Thyroid gland (tissue), 4 donors: ENCODE measurements around the gene HPD. TPM values are rescaled to one million over a fixed set of nuclear protein-coding genes. Genes with fewer than 3 reads are reported as not detected.

ENCODE experiments used
- DNase-seq, 2 donors: peaks; one replicate each; pipeline ENCODE4 v3.0.0-alpha.2; 2019
- H3K27ac ChIP-seq, 3 donors: fragments of 200-600 bp; sonication (generic); 1 replicate in 2 of 3; 2 replicates in 1 of 3; pipeline ENCODE4 v1.5.1; 2016 to 2019; ENCODE audit warnings: mild to moderate bottlenecking in 1 of 3, moderate library complexity in 1 of 3
- H3K27me3 ChIP-seq: fragments of 200-600 bp; sonication (generic); one replicate; pipeline ENCODE4 v1.5.1; 2019
- H3K36me3 ChIP-seq, 2 donors: fragments of 200-600 bp; sonication (generic); one replicate each; pipeline ENCODE4 v1.5.1; 2016 to 2019
- H3K4me1 ChIP-seq, 2 donors: fragments of 200-600 bp; sonication (generic); one replicate each; pipeline ENCODE4 v1.5.1; 2017 to 2019
- H3K4me3 ChIP-seq, 3 donors: fragments of 200-600 bp; sonication (generic); replicated peaks in 1 of 3; 1 replicate in 2 of 3; 2 replicates in 1 of 3; pipeline ENCODE4 v1.5.1; 2016; ENCODE audit warnings: mild to moderate bottlenecking in 1 of 3
- H3K9me3 ChIP-seq: fragments of 200-600 bp; sonication (generic); one replicate; pipeline ENCODE4 v1.5.1; 2017
- POLR2A ChIP-seq, 2 donors: fragments of 450-650 bp; IDR thresholded peaks; one replicate each; pipeline ENCODE4 v1.6.1; 2017; ENCODE audit warnings: antibody characterized with exemption in 2 of 2, mild to moderate bottlenecking in 2 of 2, moderate library complexity in 1 of 2
- whole genome bisulfite sequencing, 2 donors: methylation state at CpG; one replicate each; pipeline ENCODE4 v1.1.5; 2017; 5-methylcytosine and 5-hydroxymethylcytosine counted together
- intact Hi-C: fragments of 100-400 bp; cut with DNase I; formaldehyde crosslinking; loops from one replicate; pipeline ENCODE4 v1.15.1; 2023
- total RNA-seq, 4 donors: library from RNA; depleted of rRNA; stranded (reverse); fragments of >200 nt; gene quantifications; one replicate each; pipeline ENCODE4 v1.2.3, GENCODE V29; 2016
- TF ChIP-seq, protein P1 (sequence below), 6 experiments: fragments of 200-600 bp in 3 of 6; fragments of 450-650 bp in 3 of 6; sonication (generic) in 3 of 6; IDR thresholded peaks; one replicate each; pipeline ENCODE4 v1.5.1; 2016 to 2019; ENCODE audit warnings: antibody characterized with exemption in 6 of 6, mild to moderate bottlenecking in 2 of 6, inconsistent platforms in 1 of 6, moderate library complexity in 1 of 6

The HPD gene
- total RNA-seq, 4 donors from 2014 or later = 0.39 to 1.2 (median 0.78) TPM; not detected in 1

DNA sequence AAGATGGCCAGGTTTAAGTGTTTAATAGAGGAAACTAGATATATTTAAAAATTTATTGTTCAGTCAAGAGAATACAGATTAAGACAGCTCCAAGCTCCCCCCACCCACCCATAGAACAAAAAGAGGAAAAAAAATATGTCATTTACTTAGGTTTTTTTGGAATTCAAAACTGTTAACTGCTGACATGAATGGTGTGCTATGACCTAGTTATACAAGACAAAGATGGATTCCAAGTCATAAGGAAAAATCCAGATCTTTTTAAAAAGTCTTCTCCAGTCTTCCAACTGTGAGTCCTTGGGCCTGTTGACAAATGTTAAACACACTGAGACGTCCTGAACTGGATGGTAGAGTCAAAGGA lies 56.2 kb downstream of the HPD start:
- peak overlapping the region; percentile 100 for H3K27ac ChIP-seq
- WGBS, 2 donors = 0% methylated on average over 1 of the region's 1 CpG
- H3K27me3 ChIP-seq = no peaks in the 10 kb centered on the region
- peak overlapping the region; percentile 2 to 89 (median 58) for H3K4me3 ChIP-seq
- peaks cover 40 to 57% of the 10 kb centered on the region in 2 donors for H3K4me1 ChIP-seq
- intact Hi-C loops = no loop called here
- H3K36me3 ChIP-seq = peaks cover 0 to 8% of the 10 kb centered on the region in 2 donors
- no peaks in the 10 kb centered on the region for H3K9me3 ChIP-seq
- no peak for DNase-seq
- TF ChIP-seq, protein P1, sequence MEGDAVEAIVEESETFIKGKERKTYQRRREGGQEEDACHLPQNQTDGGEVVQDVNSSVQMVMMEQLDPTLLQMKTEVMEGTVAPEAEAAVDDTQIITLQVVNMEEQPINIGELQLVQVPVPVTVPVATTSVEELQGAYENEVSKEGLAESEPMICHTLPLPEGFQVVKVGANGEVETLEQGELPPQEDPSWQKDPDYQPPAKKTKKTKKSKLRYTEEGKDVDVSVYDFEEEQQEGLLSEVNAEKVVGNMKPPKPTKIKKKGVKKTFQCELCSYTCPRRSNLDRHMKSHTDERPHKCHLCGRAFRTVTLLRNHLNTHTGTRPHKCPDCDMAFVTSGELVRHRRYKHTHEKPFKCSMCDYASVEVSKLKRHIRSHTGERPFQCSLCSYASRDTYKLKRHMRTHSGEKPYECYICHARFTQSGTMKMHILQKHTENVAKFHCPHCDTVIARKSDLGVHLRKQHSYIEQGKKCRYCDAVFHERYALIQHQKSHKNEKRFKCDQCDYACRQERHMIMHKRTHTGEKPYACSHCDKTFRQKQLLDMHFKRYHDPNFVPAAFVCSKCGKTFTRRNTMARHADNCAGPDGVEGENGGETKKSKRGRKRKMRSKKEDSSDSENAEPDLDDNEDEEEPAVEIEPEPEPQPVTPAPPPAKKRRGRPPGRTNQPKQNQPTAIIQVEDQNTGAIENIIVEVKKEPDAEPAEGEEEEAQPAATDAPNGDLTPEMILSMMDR (IDR thresholded peaks at IDR 0.05) = no peak
- TF ChIP-seq POLR2A (IDR thresholded peaks at IDR 0.05) = no peak

- no peak for DNase-seq
- WGBS, 2 donors = 3 to 5% methylated on average over 18 of the region's 18 CpGs
- intact Hi-C loops = no loop called here
- H3K9me3 ChIP-seq = no peaks in the 10 kb centered on the region
- TF ChIP-seq, protein P1 (IDR thresholded peaks at IDR 0.05) = no peak
- TF ChIP-seq POLR2A (IDR thresholded peaks at IDR 0.05) = peak in 1 of 2 donors; percentile 50
- peak overlapping the region; percentile 100 for H3K27ac ChIP-seq
- H3K4me3 ChIP-seq = peak overlapping the region in 2 of 3 donors; percentile 2 to 89
- peaks cover 37 to 57% of the 10 kb centered on the region in 2 donors for H3K4me1 ChIP-seq
- H3K36me3 ChIP-seq = peaks cover 0 to 2% of the 10 kb centered on the region in 2 donors
- H3K27me3 ChIP-seq = no peaks in the 10 kb centered on the region
These were observed 56.8 kb downstream of the HPD start for GRCh38 chr12:121801595-121802484.

- H3K4me1 ChIP-seq = peaks cover 37 to 56% of the 10 kb centered on the region in 2 donors
- peak overlapping the region; percentile 100 for H3K27ac ChIP-seq
- H3K4me3 ChIP-seq = peak overlapping the region; percentile 2 to 89 (median 29)
- no peaks in the 10 kb centered on the region for H3K36me3 ChIP-seq
- TF ChIP-seq, protein P1 (IDR thresholded peaks at IDR 0.05) = no peak
- peak in 1 of 2 donors; percentile 88 for TF ChIP-seq POLR2A (IDR thresholded peaks at IDR 0.05)
- WGBS, 2 donors = 1% methylated on average over 51 to 69 of the region's 86 CpGs
- DNase-seq = peak; percentile 82 to 84
- no peaks in the 10 kb centered on the region for H3K9me3 ChIP-seq
- no peaks in the 10 kb centered on the region for H3K27me3 ChIP-seq
- intact Hi-C loops = no loop called here
These were observed 57.7 kb downstream of the HPD start for GRCh38 chr12:121800694-121801594.

- TF ChIP-seq POLR2A (IDR thresholded peaks at IDR 0.05) = peak in 1 of 2 donors; percentile 39
- TF ChIP-seq, protein P1 (IDR thresholded peaks at IDR 0.05) = no peak
- H3K36me3 ChIP-seq = no peaks in the 10 kb centered on the region
- peak overlapping the region; percentile 43 to 89 (median 51) for H3K4me3 ChIP-seq
- H3K27ac ChIP-seq = peak overlapping the region; percentile 100
- intact Hi-C loops = no loop called here
- peak; percentile 88 for DNase-seq
- no peaks in the 10 kb centered on the region for H3K27me3 ChIP-seq
- no peaks in the 10 kb centered on the region for H3K9me3 ChIP-seq
- WGBS, 2 donors = 0 to 1% methylated on average over 3 to 12 of the region's 84 CpGs
- peaks cover 41 to 58% of the 10 kb centered on the region in 2 donors for H3K4me1 ChIP-seq
These were observed 58.6 kb downstream of the HPD start for GRCh38 chr12:121799842-121800693.
